ENCODE data around the gene NDUFS2.

DNA sequence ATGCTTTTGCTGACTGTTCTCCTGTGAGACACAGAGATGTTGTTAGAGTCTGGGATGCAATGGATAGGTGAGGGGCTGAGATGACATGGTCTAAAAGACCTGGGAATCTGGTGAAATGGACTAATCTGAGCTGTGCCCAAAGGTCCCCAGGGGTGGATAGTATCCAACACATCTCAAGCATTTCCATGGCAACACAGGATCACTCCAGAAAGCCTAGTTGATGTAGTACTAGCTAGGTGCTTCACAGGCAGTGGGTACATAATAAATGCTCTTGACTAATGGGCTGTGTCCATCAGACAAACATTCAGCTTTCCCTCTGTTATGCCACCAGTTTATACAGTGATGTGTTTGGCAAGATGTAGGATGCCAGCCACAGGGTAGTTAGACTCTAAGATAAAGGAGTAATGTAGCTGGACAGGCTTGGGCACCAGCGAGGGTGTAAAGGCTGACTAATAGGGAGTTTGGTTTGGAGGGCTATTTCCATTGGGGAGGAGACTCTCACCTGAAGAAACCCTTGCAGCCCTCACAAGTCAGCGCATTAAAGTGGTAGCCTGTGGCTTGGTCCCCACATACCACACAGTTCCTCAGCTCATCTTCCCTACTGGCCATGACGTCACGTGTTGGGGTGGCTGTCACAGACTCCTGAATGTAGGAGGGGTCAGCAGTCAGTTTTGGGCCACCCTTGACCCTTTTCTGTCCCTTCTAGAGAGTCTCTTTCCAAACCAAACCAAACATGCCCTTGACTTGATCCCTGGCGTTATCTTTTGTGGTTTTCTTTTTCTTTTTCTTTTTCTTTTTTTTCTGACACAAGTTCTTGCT is 34.0 kb downstream of the NDUFS2 start:
- TF ChIP-seq, protein P1, sequence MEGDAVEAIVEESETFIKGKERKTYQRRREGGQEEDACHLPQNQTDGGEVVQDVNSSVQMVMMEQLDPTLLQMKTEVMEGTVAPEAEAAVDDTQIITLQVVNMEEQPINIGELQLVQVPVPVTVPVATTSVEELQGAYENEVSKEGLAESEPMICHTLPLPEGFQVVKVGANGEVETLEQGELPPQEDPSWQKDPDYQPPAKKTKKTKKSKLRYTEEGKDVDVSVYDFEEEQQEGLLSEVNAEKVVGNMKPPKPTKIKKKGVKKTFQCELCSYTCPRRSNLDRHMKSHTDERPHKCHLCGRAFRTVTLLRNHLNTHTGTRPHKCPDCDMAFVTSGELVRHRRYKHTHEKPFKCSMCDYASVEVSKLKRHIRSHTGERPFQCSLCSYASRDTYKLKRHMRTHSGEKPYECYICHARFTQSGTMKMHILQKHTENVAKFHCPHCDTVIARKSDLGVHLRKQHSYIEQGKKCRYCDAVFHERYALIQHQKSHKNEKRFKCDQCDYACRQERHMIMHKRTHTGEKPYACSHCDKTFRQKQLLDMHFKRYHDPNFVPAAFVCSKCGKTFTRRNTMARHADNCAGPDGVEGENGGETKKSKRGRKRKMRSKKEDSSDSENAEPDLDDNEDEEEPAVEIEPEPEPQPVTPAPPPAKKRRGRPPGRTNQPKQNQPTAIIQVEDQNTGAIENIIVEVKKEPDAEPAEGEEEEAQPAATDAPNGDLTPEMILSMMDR (IDR thresholded peaks at IDR 0.05) = no peak
- no peak for TF ChIP-seq POLR2A (IDR thresholded peaks at IDR 0.05)

Data from lower leg skin (tissue), 3 donors.